Measurements from ENCODE around the gene BICRA. TPM values are rescaled to one million over a fixed set of nuclear protein-coding genes. Genes with fewer than 3 reads are reported as not detected.

The BICRA gene
- total and polyA plus RNA-seq, 4 donors, result 6.1 to 16.1 (median 6.7) TPM

DNA sequence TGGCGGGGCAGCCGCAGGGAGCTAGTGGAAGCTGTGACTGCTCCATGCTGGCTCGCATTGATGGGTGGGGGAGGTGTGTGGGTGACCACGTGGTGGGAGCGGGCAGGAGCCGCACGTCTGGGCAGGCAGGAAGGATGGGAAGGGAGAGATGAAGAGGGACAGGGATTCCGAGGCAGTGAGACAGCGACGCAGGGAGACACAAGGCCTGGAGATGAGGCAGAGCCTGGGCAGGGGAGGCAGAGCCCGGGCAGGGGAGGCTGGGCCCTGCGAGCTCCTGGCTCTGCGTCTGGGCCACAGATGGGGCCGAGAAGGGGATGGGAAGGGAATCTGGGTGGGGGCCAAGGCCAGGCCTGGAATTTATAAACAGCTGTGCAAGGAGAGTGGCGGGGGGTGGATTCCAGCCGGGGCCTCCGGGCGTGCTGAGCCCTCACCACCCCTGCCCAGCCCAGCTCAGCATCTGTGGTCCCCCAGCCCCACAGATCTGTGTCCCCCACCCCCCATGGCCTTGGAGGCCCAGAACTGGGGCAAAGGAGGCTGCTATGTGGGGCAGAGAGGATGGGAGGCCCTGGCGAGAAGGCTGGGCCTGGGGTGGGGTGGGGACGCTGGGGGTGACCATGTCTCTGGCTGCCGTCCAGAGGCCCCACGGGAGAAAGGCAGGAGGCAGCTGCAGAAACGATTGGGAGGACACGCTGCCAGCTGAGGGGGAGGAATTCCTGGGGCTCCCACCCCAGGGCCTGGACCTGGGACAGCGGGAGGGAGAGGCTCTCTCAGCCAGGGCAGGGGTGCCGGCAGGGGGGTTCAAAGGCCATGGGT is 110.3 kb downstream of the BICRA start:
- TF ChIP-seq, protein P1, sequence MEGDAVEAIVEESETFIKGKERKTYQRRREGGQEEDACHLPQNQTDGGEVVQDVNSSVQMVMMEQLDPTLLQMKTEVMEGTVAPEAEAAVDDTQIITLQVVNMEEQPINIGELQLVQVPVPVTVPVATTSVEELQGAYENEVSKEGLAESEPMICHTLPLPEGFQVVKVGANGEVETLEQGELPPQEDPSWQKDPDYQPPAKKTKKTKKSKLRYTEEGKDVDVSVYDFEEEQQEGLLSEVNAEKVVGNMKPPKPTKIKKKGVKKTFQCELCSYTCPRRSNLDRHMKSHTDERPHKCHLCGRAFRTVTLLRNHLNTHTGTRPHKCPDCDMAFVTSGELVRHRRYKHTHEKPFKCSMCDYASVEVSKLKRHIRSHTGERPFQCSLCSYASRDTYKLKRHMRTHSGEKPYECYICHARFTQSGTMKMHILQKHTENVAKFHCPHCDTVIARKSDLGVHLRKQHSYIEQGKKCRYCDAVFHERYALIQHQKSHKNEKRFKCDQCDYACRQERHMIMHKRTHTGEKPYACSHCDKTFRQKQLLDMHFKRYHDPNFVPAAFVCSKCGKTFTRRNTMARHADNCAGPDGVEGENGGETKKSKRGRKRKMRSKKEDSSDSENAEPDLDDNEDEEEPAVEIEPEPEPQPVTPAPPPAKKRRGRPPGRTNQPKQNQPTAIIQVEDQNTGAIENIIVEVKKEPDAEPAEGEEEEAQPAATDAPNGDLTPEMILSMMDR (IDR thresholded peaks at IDR 0.05; ENCODE audit: control extremely low read depth, extremely low read depth), result no peak
- Histone ChIP-seq H3K36me3 (ENCODE audit: control insufficient read depth in 4 of 4, insufficient read depth in 4 of 4, low read length in 4 of 4) (peaks cover 0 to 26% (median 14%) of the 10 kb centered on the region in 4 donors), H3K4me3 (no peak overlapping the region), H3K4me1 (ENCODE audit: control insufficient read depth in 5 of 5, insufficient read depth in 5 of 5, low read length in 5 of 5) (peaks cover 0 to 63% (median 32%) of the 10 kb centered on the region in 5 donors), H3K27me3 (ENCODE audit: control insufficient read depth in 3 of 3, insufficient read depth in 3 of 3, low read length in 2 of 3) (no peaks in the 10 kb centered on the region), H3K9me3 (ENCODE audit: control insufficient read depth in 4 of 4, insufficient read depth in 3 of 4, low read length in 3 of 4) (no peaks in the 10 kb centered on the region), H3K9ac (ENCODE audit: insufficient read depth in 1 of 2, low read length in 2 of 2) (peak overlapping the region in 1 of 2 donors; percentile 61), H3K27ac (ENCODE audit: low read depth in 1 of 2, low read length in 1 of 2) (peak overlapping the region; percentile 21 to 87)
- DNase-seq, result peak; percentile 98 to 99 (median 98)
- peak; percentile 62 for ATAC-seq (ENCODE audit: insufficient read depth, low FRiP score)
- WGBS, 2 donors, result 38 to 65% methylated on average over 22 to 26 of the region's 26 CpGs

DNA sequence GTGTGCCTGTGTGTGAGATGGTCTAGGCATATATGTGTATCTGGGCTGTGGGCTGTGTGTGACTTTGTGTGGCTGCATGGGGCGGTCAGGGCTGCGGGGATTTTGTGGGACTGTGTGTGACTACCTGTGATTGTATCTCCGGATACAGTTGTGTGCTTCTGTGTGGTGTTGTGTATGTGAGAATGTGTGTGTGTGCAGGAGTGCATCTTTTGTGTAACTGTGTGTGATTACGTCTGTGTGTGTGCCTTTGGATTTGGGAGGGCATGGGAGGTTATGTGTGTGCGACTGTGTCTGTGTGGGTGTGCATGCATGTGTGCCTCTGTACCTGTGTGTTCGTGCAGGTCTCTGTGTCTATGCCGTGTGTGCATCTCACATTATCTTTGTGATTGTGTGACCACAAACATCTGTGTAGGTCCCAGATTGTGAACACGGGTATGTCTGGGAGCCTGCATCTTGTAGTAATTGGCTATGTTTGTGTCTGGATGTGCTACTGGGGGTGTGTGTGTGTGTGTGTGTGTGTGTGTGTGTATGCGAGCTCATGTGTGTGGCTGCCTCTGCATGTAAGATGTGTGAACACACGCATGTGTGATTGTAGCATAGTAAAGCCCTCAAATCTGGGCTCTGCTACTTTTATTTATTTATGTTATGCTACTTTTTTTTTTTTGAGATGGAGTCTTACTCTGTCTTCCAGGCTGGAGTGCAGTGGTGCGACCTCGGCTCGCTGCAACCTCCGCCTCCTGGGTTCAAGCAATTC is 111.9 kb downstream of the BICRA start:
- Histone ChIP-seq H3K27me3 (ENCODE audit: control insufficient read depth in 3 of 3, insufficient read depth in 3 of 3, low read length in 2 of 3) (no peaks in the 10 kb centered on the region), H3K9me3 (ENCODE audit: control insufficient read depth in 4 of 4, insufficient read depth in 3 of 4, low read length in 3 of 4) (no peaks in the 10 kb centered on the region), H3K4me3 (no peak overlapping the region), H3K36me3 (ENCODE audit: control insufficient read depth in 4 of 4, insufficient read depth in 4 of 4, low read length in 4 of 4) (peaks cover 0 to 28% (median 20%) of the 10 kb centered on the region in 4 donors), H3K4me1 (ENCODE audit: control insufficient read depth in 5 of 5, insufficient read depth in 5 of 5, low read length in 5 of 5) (peaks cover 0 to 57% (median 31%) of the 10 kb centered on the region in 5 donors), H3K9ac (ENCODE audit: insufficient read depth in 1 of 2, low read length in 2 of 2) (no peak overlapping the region), H3K27ac (ENCODE audit: low read depth in 1 of 2, low read length in 1 of 2) (peak overlapping the region in 1 of 2 donors; percentile 87)
- TF ChIP-seq, protein P1 (IDR thresholded peaks at IDR 0.05; ENCODE audit: control extremely low read depth, extremely low read depth), result no peak
- peak in 1 of 3 donors; percentile 58 for DNase-seq
- ATAC-seq (ENCODE audit: insufficient read depth, low FRiP score), result no peak
- 86 to 95% methylated on average over 14 of the region's 14 CpGs for WGBS, 2 donors

DNA sequence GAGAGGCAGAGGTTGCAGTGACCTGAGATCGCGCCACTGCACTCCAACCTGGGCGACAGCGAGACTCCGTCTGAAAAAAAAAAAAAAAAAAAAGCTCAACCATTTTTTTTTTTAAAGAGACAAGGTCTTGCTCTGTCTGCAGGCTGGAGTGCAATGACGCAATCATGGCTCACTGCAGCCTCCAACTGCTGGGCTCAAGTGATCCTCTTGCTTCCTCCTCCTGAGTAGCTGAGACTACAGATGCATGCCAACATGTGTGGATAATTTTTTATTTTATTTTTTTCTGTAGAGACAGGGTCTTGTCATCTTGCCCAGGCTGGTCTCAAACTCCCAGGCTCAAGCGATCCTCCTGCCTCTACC is 114.6 kb downstream of the BICRA start:
- 22 to 31% methylated on average over 7 of the region's 7 CpGs for WGBS, 2 donors
- ATAC-seq (ENCODE audit: insufficient read depth, low FRiP score), result peak; percentile 39
- Histone ChIP-seq H3K36me3 (ENCODE audit: control insufficient read depth in 4 of 4, insufficient read depth in 4 of 4, low read length in 4 of 4) (peaks cover 0 to 24% (median 17%) of the 10 kb centered on the region in 4 donors), H3K9me3 (ENCODE audit: control insufficient read depth in 4 of 4, insufficient read depth in 3 of 4, low read length in 3 of 4) (no peaks in the 10 kb centered on the region), H3K27me3 (ENCODE audit: control insufficient read depth in 3 of 3, insufficient read depth in 3 of 3, low read length in 2 of 3) (no peaks in the 10 kb centered on the region), H3K27ac (ENCODE audit: low read depth in 1 of 2, low read length in 1 of 2) (no peak overlapping the region), H3K9ac (ENCODE audit: insufficient read depth in 1 of 2, low read length in 2 of 2) (peak overlapping the region in 1 of 2 donors; percentile 32), H3K4me1 (ENCODE audit: control insufficient read depth in 5 of 5, insufficient read depth in 5 of 5, low read length in 5 of 5) (peaks cover 0 to 50% (median 22%) of the 10 kb centered on the region in 5 donors), H3K4me3 (no peak overlapping the region)
- peak; percentile 84 to 89 (median 86) for DNase-seq
- TF ChIP-seq, protein P1 (IDR thresholded peaks at IDR 0.05; ENCODE audit: control extremely low read depth, extremely low read depth), result no peak
